ENCODE measurements around the gene CHMP4A. TPM values are rescaled to one million over a fixed set of nuclear protein-coding genes. Genes with fewer than 3 reads are reported as not detected.

CHMP4A gene
- polyA plus RNA-seq, 3 donors = 56.1 to 58.4 (median 56.9) TPM

- DNase-seq (ENCODE audit: extremely low read depth in 1 of 11, low read depth in 9 of 11, low spot score in 4 of 11) = peak in 9 of 11 donors; percentile 85 to 96 (median 90)
Observed at GRCh38 chr14:24171422-24172260, 41.6 kb downstream of the CHMP4A start, which contains the start of gene REC8. Gene REC8, plus strand, starts transcription at chr14:24172080. Its CDS starts 473 bp downstream, at chr14:24172553.

- DNase-seq (ENCODE audit: extremely low read depth in 1 of 11, low read depth in 9 of 11, low spot score in 4 of 11) = no peak
Observed at GRCh38 chr14:24167469-24168114, 45.7 kb downstream of the CHMP4A start.

- no peak for DNase-seq (ENCODE audit: extremely low read depth in 1 of 11, low read depth in 9 of 11, low spot score in 4 of 11)
Observed at GRCh38 chr14:24165785-24166184, 47.5 kb downstream of the CHMP4A start.

GRCh38 chr14:24164518-24164991 is 48.7 kb downstream of the CHMP4A start:
- DNase-seq (ENCODE audit: extremely low read depth in 1 of 11, low read depth in 9 of 11, low spot score in 4 of 11) = no peak

GRCh38 chr14:24162093-24162492 is 51.2 kb downstream of the CHMP4A start:
- DNase-seq (ENCODE audit: extremely low read depth in 1 of 11, low read depth in 9 of 11, low spot score in 4 of 11) = no peak

- DNase-seq (ENCODE audit: extremely low read depth in 1 of 11, low read depth in 9 of 11, low spot score in 4 of 11) = peak; percentile 91 to 97 (median 94)
Observed at GRCh38 chr14:24160850-24161804, 52.2 kb downstream of the CHMP4A start, which contains the start of gene IRF9. Gene IRF9, plus strand, starts transcription at chr14:24161265. Its CDS starts 880 bp downstream, at chr14:24162145.

- no peak for DNase-seq (ENCODE audit: extremely low read depth in 1 of 11, low read depth in 9 of 11, low spot score in 4 of 11)
Observed at GRCh38 chr14:24160499-24160849, 52.8 kb downstream of the CHMP4A start.

- no peak for DNase-seq (ENCODE audit: extremely low read depth in 1 of 11, low read depth in 9 of 11, low spot score in 4 of 11)
Observed at GRCh38 chr14:24159777-24160498, 53.4 kb downstream of the CHMP4A start.

Other genes starting within 250 kb of the CHMP4A start
- gene DHRS4L2, start 224.6 kb downstream of the CHMP4A start, polyA plus RNA-seq (ENCODE audit: insufficient read length in 3 of 3) = 10 to 100 TPM; 34.9 to 40.4 (median 35.4) TPM
- 1 to 10 TPM; 1.5 to 3.7 (median 2.7) TPM for gene CARMIL3, start 161.5 kb downstream of the CHMP4A start, polyA plus RNA-seq (ENCODE audit: insufficient read length in 3 of 3)
- gene CPNE6, start 141.9 kb downstream of the CHMP4A start, polyA plus RNA-seq (ENCODE audit: insufficient read length in 3 of 3) = not detected
- gene PCK2, start 119.2 kb downstream of the CHMP4A start, polyA plus RNA-seq (ENCODE audit: insufficient read length in 3 of 3) = 10 to 100 TPM; 28.9 to 37.3 (median 34.4) TPM
- gene DCAF11, start 98.7 kb downstream of the CHMP4A start, polyA plus RNA-seq (ENCODE audit: insufficient read length in 3 of 3) = 10 to 100 TPM; 72.3 to 85.0 (median 80.7) TPM
- gene NRL, start 98.5 kb downstream of the CHMP4A start, polyA plus RNA-seq (ENCODE audit: insufficient read length in 3 of 3) = 1 to 10 TPM; 1.5 to 2.7 (median 2.4) TPM
- gene FITM1, start 82.8 kb downstream of the CHMP4A start, polyA plus RNA-seq (ENCODE audit: insufficient read length in 3 of 3) = 1 to 10 TPM in 1 of 3 donors, under 1 TPM in 2; 0.56 to 1.6 (median 0.79) TPM
- 100 to 1,000 TPM; 198 to 220 (median 199) TPM for gene PSME1, start 77.3 kb downstream of the CHMP4A start, polyA plus RNA-seq (ENCODE audit: insufficient read length in 3 of 3)
- gene EMC9, start 71.9 kb downstream of the CHMP4A start, polyA plus RNA-seq (ENCODE audit: insufficient read length in 3 of 3) = 10 to 100 TPM; 18.4 to 21.1 (median 20.2) TPM
- gene PSME2, start 66.9 kb downstream of the CHMP4A start, polyA plus RNA-seq (ENCODE audit: insufficient read length in 3 of 3) = 100 to 1,000 TPM; 150 to 170 (median 152) TPM
- 10 to 100 TPM; 45.5 to 59.5 (median 50.4) TPM for gene RNF31, start 66.0 kb downstream of the CHMP4A start, polyA plus RNA-seq (ENCODE audit: insufficient read length in 3 of 3)
- gene IRF9, start 52.2 kb downstream of the CHMP4A start, polyA plus RNA-seq (ENCODE audit: insufficient read length in 3 of 3) = 10 to 100 TPM; 56.3 to 66.1 (median 58.3) TPM
- 10 to 100 TPM; 64.2 to 76.7 (median 67.2) TPM for gene REC8, start 41.4 kb downstream of the CHMP4A start, polyA plus RNA-seq (ENCODE audit: insufficient read length in 3 of 3)
- gene IPO4, start 24.7 kb downstream of the CHMP4A start, polyA plus RNA-seq (ENCODE audit: insufficient read length in 3 of 3) = 10 to 100 TPM; 32.8 to 42.1 (median 40.5) TPM
- 10 to 100 TPM; 36.6 to 50.8 (median 47.1) TPM for gene TM9SF1, start 18.0 kb downstream of the CHMP4A start, polyA plus RNA-seq (ENCODE audit: insufficient read length in 3 of 3)
- gene TSSK4, start 7.8 kb downstream of the CHMP4A start, polyA plus RNA-seq (ENCODE audit: insufficient read length in 3 of 3) = 10 to 100 TPM in 1 of 3 donors, 1 to 10 TPM in 2; 4.8 to 11.6 (median 6.8) TPM
- gene MDP1, start 2.6 kb upstream of the CHMP4A start, polyA plus RNA-seq (ENCODE audit: insufficient read length in 3 of 3) = 10 to 100 TPM; 10.2 to 17.3 (median 13.5) TPM
- 100 to 1,000 TPM; 198 to 251 (median 250) TPM for gene NEDD8, start 18.9 kb upstream of the CHMP4A start, polyA plus RNA-seq (ENCODE audit: insufficient read length in 3 of 3)
- gene GMPR2, start 19.4 kb upstream of the CHMP4A start, polyA plus RNA-seq (ENCODE audit: insufficient read length in 3 of 3) = 100 to 1,000 TPM; 107 to 128 (median 115) TPM
- gene TINF2, start 29.1 kb upstream of the CHMP4A start, polyA plus RNA-seq (ENCODE audit: insufficient read length in 3 of 3) = 10 to 100 TPM; 52.8 to 65.8 (median 61.6) TPM
- 1 to 10 TPM; 1.6 to 2.1 (median 2.0) TPM for gene TGM1, start 49.7 kb upstream of the CHMP4A start, polyA plus RNA-seq (ENCODE audit: insufficient read length in 3 of 3)
- gene RABGGTA, start 58.1 kb upstream of the CHMP4A start, polyA plus RNA-seq (ENCODE audit: insufficient read length in 3 of 3) = 10 to 100 TPM; 20.0 to 25.3 (median 23.5) TPM
- 10 to 100 TPM; 31.4 to 61.9 (median 37.9) TPM for gene DHRS1, start 86.3 kb upstream of the CHMP4A start, polyA plus RNA-seq (ENCODE audit: insufficient read length in 3 of 3)
- gene NOP9, start 86.4 kb upstream of the CHMP4A start, polyA plus RNA-seq (ENCODE audit: insufficient read length in 3 of 3) = 10 to 100 TPM; 25.8 to 28.5 (median 26.7) TPM
- gene CIDEB, start 94.5 kb upstream of the CHMP4A start, polyA plus RNA-seq (ENCODE audit: insufficient read length in 3 of 3) = 10 to 100 TPM; 24.6 to 28.8 (median 26.5) TPM
- gene LTB4R2, start 96.7 kb upstream of the CHMP4A start, polyA plus RNA-seq (ENCODE audit: insufficient read length in 3 of 3) = 1 to 10 TPM; 3.4 to 4.3 (median 3.7) TPM
- gene LTB4R, start 98.0 kb upstream of the CHMP4A start, polyA plus RNA-seq (ENCODE audit: insufficient read length in 3 of 3) = 1 to 10 TPM; 4.1 to 6.8 (median 5.6) TPM
- 10 to 100 TPM; 15.7 to 25.1 (median 21.6) TPM for gene ADCY4, start 121.6 kb upstream of the CHMP4A start, polyA plus RNA-seq (ENCODE audit: insufficient read length in 3 of 3)
- gene RIPK3, start 126.5 kb upstream of the CHMP4A start, polyA plus RNA-seq (ENCODE audit: insufficient read length in 3 of 3) = 1 to 10 TPM; 2.5 to 4.5 (median 3.1) TPM
- gene NFATC4, start 154.7 kb upstream of the CHMP4A start, polyA plus RNA-seq (ENCODE audit: insufficient read length in 3 of 3) = 10 to 100 TPM; 58.4 to 95.5 (median 74.1) TPM
- gene NYNRIN, start 185.5 kb upstream of the CHMP4A start, polyA plus RNA-seq (ENCODE audit: insufficient read length in 3 of 3) = 10 to 100 TPM; 47.5 to 60.0 (median 47.8) TPM
- 1 to 10 TPM; 2.9 to 3.5 (median 3.0) TPM for gene CBLN3, start 216.2 kb upstream of the CHMP4A start, polyA plus RNA-seq (ENCODE audit: insufficient read length in 3 of 3)
- gene KHNYN, start 216.5 kb upstream of the CHMP4A start, polyA plus RNA-seq (ENCODE audit: insufficient read length in 3 of 3) = 10 to 100 TPM; 44.8 to 51.6 (median 48.4) TPM
- 10 to 100 TPM; 51.4 to 76.8 (median 69.5) TPM for gene SDR39U1, start 229.3 kb upstream of the CHMP4A start, polyA plus RNA-seq (ENCODE audit: insufficient read length in 3 of 3)